Sigmoid colon (tissue), 7 donors: Measurements from ENCODE around the gene NDUFA13. TPM values are rescaled to one million over a fixed set of nuclear protein-coding genes. Genes with fewer than 3 reads are reported as not detected.

Experiments used
- DNase-seq: peaks from one replicate; pipeline ENCODE4 v3.0.0-alpha.2; 2019
- H3K27ac ChIP-seq, 4 donors: fragments of 200-600 bp; sonication (generic); one replicate each; pipeline ENCODE4 v1.5.1; 2016 to 2019; ENCODE audit warnings: mild to moderate bottlenecking in 1 of 4
- H3K27me3 ChIP-seq, 3 donors: fragments of 200-600 bp; sonication (generic); one replicate each; pipeline ENCODE4 v1.5.1; 2019; ENCODE audit warnings: mild to moderate bottlenecking in 1 of 3
- H3K36me3 ChIP-seq, 4 donors: fragments of 200-600 bp; sonication (generic); one replicate each; pipeline ENCODE4 v1.5.1; 2016 to 2019
- H3K4me1 ChIP-seq, 4 donors: fragments of 200-600 bp; sonication (generic); one replicate each; pipeline ENCODE4 v1.5.1; 2017 to 2019
- H3K4me3 ChIP-seq, 4 donors: fragments of 200-600 bp; sonication (generic); one replicate each; pipeline ENCODE4 v1.5.1; 2017 to 2019; ENCODE audit warnings: mild to moderate bottlenecking in 2 of 4, moderate library complexity in 1 of 4
- H3K9me3 ChIP-seq, 4 donors: fragments of 200-600 bp in 3 of 4; sonication (generic) in 3 of 4; one replicate each; pipeline versions ENCODE4 v1.5.1 to v1.6.1; 2013 to 2019
- EP300 ChIP-seq, 4 donors: sonication (generic); formaldehyde crosslinking; IDR thresholded peaks; one replicate each; pipeline ENCODE4 v1.6.1; 2017; ENCODE audit warnings: antibody characterized with exemption in 4 of 4
- POLR2A ChIP-seq, 2 donors: fragments of 450-650 bp; IDR thresholded peaks; one replicate each; pipeline ENCODE4 v1.6.1; 2016; ENCODE audit warnings: antibody characterized with exemption in 2 of 2, mild to moderate bottlenecking in 2 of 2, moderate library complexity in 2 of 2
- POLR2AphosphoS5 ChIP-seq, 4 donors: sonication (generic); formaldehyde crosslinking; IDR thresholded peaks; one replicate each; pipeline ENCODE4 v1.6.1; 2017; ENCODE audit warnings: antibody characterized with exemption in 4 of 4
- WGBS, 2 donors: extraction: QIAGEN DNeasy Blood & Tissue Kit; methylation state at CpG; one replicate each; pipeline ENCODE4 v1.1.7; 2013; 5-methylcytosine and 5-hydroxymethylcytosine counted together
- intact Hi-C: fragments of 100-400 bp; cut with DNase I; formaldehyde crosslinking; loops from one replicate; pipeline ENCODE4 v1.15.1; 2023
- polyA plus RNA-seq, 3 donors: library from polyadenylated mRNA; stranded (reverse); fragments of 200-250 nt; gene quantifications; one replicate each; pipeline ENCODE4 v1.2.3, GENCODE V29; 2013
- total RNA-seq, 4 donors: library from RNA; depleted of rRNA; stranded (reverse); fragments of >200 nt; gene quantifications; one replicate each; pipeline ENCODE4 v1.1.0, GENCODE V29; 2016
- TF ChIP-seq, protein P1 (sequence below), 4 experiments: fragments of 450-650 bp in 3 of 4; fragments of 200-600 bp in 1 of 4; IDR thresholded peaks; one replicate each; pipeline ENCODE4 v1.5.1; 2016 to 2019; ENCODE audit warnings: antibody characterized with exemption in 4 of 4, mild to moderate bottlenecking in 3 of 4, moderate library complexity in 2 of 4
- donor health status: healthy with polysubstance abuse.
- donor health status: Bipolar disorder and iron deficiency.
- donor health status: healthy.

NDUFA13 gene
- total and polyA plus RNA-seq, 7 donors: 31.3 to 339 (median 110) TPM

- Histone ChIP-seq H3K36me3 (peaks cover 26 to 90% (median 54%) of the 10 kb centered on the region in 4 donors), H3K27ac (no peak overlapping the region), H3K4me1 (no peaks in the 10 kb centered on the region), H3K27me3 (no peaks in the 10 kb centered on the region), H3K4me3 (no peak overlapping the region), H3K9me3 (no peaks in the 10 kb centered on the region)
- no peak for DNase-seq
- 95 to 96% methylated on average over 30 of the region's 30 CpGs for WGBS, 2 donors
- intact Hi-C loops: no loop called here
- TF ChIP-seq POLR2AphosphoS5 (IDR thresholded peaks at IDR 0.05): no peak
- TF ChIP-seq EP300 (IDR thresholded peaks at IDR 0.05): no peak
- TF ChIP-seq, protein P1, sequence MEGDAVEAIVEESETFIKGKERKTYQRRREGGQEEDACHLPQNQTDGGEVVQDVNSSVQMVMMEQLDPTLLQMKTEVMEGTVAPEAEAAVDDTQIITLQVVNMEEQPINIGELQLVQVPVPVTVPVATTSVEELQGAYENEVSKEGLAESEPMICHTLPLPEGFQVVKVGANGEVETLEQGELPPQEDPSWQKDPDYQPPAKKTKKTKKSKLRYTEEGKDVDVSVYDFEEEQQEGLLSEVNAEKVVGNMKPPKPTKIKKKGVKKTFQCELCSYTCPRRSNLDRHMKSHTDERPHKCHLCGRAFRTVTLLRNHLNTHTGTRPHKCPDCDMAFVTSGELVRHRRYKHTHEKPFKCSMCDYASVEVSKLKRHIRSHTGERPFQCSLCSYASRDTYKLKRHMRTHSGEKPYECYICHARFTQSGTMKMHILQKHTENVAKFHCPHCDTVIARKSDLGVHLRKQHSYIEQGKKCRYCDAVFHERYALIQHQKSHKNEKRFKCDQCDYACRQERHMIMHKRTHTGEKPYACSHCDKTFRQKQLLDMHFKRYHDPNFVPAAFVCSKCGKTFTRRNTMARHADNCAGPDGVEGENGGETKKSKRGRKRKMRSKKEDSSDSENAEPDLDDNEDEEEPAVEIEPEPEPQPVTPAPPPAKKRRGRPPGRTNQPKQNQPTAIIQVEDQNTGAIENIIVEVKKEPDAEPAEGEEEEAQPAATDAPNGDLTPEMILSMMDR (IDR thresholded peaks at IDR 0.05): no peak
- no peak for TF ChIP-seq POLR2A (IDR thresholded peaks at IDR 0.05)
Observed at GRCh38 chr19:19495614-19496603, 20.1 kb upstream of the NDUFA13 start.

- Histone ChIP-seq H3K27ac (no peak overlapping the region), H3K4me1 (no peaks in the 10 kb centered on the region), H3K9me3 (no peaks in the 10 kb centered on the region), H3K27me3 (no peaks in the 10 kb centered on the region), H3K36me3 (peaks cover 22 to 99% (median 65%) of the 10 kb centered on the region in 4 donors), H3K4me3 (no peak overlapping the region)
- 95 to 96% methylated on average over 33 of the region's 33 CpGs for WGBS, 2 donors
- DNase-seq: no peak
- intact Hi-C loops: no loop called here
- TF ChIP-seq EP300 (IDR thresholded peaks at IDR 0.05): no peak
- TF ChIP-seq POLR2A (IDR thresholded peaks at IDR 0.05): no peak
- no peak for TF ChIP-seq POLR2AphosphoS5 (IDR thresholded peaks at IDR 0.05)
- TF ChIP-seq, protein P1 (IDR thresholded peaks at IDR 0.05): no peak
Observed at GRCh38 chr19:19498255-19498991, 17.6 kb upstream of the NDUFA13 start.

- H3K9me3 ChIP-seq: no peaks in the 10 kb centered on the region
- H3K36me3 ChIP-seq: peaks cover 25 to 98% (median 58%) of the 10 kb centered on the region in 4 donors
- no peak for DNase-seq
- TF ChIP-seq POLR2A (IDR thresholded peaks at IDR 0.05) (no peak), POLR2AphosphoS5 (IDR thresholded peaks at IDR 0.05) (no peak), EP300 (IDR thresholded peaks at IDR 0.05) (no peak)
- TF ChIP-seq, protein P1 (IDR thresholded peaks at IDR 0.05): no peak
- intact Hi-C loops: no loop called here
- H3K4me3 ChIP-seq: no peak overlapping the region
- no peaks in the 10 kb centered on the region for H3K27me3 ChIP-seq
- WGBS, 2 donors: 93% methylated on average over 18 of the region's 18 CpGs
- H3K27ac ChIP-seq: no peak overlapping the region
- H3K4me1 ChIP-seq: no peaks in the 10 kb centered on the region
Observed at GRCh38 chr19:19499272-19499995, 16.6 kb upstream of the NDUFA13 start.

DNA sequence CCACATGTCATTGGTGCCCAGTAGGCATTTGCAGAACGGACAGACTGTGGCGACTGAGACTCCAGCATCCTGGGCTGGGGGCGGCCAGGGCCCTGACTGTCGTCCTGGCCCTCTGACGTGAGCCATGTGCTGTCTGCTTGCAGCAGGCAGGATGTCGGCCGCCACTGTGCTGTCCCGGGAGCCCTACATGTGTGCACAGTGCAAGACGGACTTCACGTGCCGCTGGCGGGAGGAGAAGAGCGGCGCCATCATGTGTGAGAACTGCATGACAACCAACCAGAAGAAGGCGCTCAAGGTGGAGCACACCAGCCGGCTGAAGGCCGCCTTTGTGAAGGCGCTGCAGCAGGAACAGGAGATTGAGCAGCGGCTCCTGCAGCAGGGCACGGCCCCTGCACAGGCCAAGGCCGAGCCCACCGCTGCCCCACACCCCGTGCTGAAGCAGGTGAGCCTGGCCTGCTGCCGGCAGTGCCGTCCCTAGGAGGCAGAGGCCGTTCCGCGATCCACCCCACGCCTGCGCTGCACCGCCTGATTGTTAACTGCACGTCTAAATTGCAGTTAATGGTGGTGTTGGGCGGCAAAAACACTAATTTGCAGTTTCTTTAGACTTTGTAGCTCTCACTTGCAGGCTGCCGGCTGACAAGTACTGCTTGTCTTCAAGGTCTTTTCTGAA, 14.9 kb upstream of the NDUFA13 start:
- 90 to 92% methylated on average over 34 of the region's 34 CpGs for WGBS, 2 donors
- H3K36me3 ChIP-seq: peaks cover 20 to 98% (median 64%) of the 10 kb centered on the region in 4 donors
- no peak for DNase-seq
- H3K9me3 ChIP-seq: no peaks in the 10 kb centered on the region
- H3K27me3 ChIP-seq: no peaks in the 10 kb centered on the region
- no peak overlapping the region for H3K27ac ChIP-seq
- TF ChIP-seq, protein P1 (IDR thresholded peaks at IDR 0.05): no peak
- no peak for TF ChIP-seq EP300 (IDR thresholded peaks at IDR 0.05)
- no peak for TF ChIP-seq POLR2AphosphoS5 (IDR thresholded peaks at IDR 0.05)
- no peak for TF ChIP-seq POLR2A (IDR thresholded peaks at IDR 0.05)
- H3K4me1 ChIP-seq: no peaks in the 10 kb centered on the region
- intact Hi-C loops: no loop called here
- no peak overlapping the region for H3K4me3 ChIP-seq
